Left renal cortex interstitium (tissue), 4 donors: ENCODE data around the gene VKORC1L1. TPM values are rescaled to one million over a fixed set of nuclear protein-coding genes. Genes with fewer than 3 reads are reported as not detected.
"Not testable (repeated sequence)": the region's sequence is repeated elsewhere in the genome, so short reads cannot be mapped to it uniquely, and the experiment has no call there.

Source experiments
- DNase-seq, 4 donors: peaks; one replicate each; pipeline ENCODE4 v3.0.0-alpha.2; 2013; ENCODE audit warnings: low read depth in 4 of 4, low spot score in 2 of 4, missing footprints in 1 of 4
- polyA plus RNA-seq, 4 donors: library from polyadenylated mRNA; unstranded; fragments of 120-200 nt; gene quantifications; one replicate each; pipeline ENCODE4 v1.2.1, GENCODE V29; 2013; ENCODE audit not compliant: insufficient read length in 4 of 4

Gene VKORC1L1
- polyA plus RNA-seq = 10 to 100 TPM; 28.1 to 33.5 (median 30.3) TPM

DNA sequence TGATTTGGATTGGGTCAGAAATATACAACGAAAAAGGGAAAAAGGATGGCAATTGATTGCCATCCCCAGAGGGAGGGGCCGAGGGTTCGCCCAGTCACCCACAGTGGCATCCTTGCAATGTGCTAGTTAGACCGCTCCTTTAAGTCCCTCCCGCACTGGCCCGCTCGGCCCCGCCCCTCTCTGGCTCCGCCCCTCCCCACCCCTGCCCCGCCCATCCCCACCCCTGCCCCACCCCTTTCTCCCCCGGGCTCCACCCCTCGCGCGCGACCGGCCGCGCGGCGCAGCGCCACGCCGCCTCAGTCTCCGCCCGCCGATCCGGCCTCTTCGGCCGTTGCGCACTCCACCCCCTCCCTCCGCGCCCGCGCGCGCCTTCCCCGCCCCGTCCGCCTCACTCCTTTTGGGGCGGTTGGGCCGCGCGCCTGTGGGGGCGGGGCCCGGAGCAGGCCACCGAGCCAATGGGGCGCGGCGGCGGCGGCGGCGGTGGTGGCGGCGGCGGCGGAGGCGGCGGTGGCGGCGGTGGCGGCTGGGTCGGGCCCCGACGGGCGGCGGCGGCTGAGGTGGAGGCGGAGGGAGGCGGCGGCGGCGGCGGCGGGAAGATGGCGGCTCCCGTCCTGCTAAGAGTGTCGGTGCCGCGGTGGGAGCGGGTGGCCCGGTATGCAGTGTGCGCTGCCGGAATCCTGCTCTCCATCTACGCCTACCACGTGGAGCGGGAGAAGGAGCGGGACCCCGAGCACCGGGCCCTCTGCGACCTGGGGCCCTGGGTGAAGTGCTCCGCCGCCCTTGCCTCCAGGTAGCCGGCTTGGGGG is at the start of gene VKORC1L1:
Gene VKORC1L1, plus strand, starts transcription at position 299 of the 806 bp plus-strand sequence. Its CDS starts 298 bp downstream, at position 597.
- DNase-seq = peak in 3 of 4 donors; percentile 72 to 82 (median 78)

DNA sequence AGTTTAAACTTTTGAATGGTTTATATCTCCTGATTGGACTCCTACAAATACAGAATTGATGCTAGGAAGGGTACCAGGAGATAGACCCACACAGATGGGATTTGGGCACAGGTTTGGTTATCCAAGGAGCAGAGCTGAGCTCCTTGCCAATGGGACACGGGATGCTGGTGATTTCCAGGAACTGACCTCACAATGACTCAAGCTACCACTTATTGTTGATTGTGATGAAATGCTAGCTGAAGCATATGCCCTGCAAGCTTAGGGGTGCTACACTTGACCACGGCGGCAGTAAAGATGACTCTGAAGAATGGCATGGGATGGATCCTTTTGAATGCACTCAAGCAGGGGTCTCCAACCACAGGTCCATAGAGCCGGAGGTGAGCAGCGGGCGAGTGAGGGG is 45.5 kb upstream of the VKORC1L1 start:
- no peak for DNase-seq

DNA sequence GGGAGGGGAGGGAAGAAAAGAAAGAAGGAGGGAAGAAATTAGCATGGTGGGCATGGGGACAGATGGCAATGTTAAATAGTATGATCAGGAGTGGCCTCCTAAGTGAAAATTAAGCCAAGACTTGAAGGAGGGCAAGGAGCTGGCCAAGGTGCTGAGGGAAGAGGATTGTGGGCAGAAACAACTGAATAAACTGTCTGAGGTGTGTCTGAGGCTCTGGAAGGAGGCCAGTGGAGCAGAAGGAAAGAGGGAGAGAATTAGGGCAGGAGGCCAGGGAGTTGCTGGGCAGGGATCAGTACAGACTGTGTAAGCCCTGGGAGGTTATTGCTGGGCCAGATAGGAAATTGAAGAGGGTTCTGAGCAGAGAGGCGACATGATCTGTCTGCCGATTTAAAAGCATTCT is 40.6 kb upstream of the VKORC1L1 start:
- DNase-seq = peak in 1 of 4 donors; percentile 7

DNA sequence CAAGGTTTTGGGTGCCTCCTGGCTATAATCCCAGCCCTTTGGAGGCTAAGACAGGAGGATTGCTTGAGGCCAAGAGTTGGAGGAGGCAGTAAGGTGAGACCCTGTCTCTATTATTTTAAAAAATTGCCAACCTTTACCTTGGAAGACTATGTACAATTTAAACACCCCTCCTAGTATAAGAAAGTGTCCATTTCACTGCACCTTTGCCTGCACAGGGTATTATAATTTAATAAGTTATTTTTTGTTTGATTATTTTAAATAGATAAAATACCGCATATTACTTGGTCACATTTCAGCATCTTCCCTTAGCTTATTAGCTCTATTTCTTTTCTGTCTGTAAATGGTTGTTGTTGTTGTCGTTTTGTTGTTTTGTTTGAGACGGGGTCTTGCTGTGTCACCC is 36.2 kb upstream of the VKORC1L1 start:
- DNase-seq = not testable (repeated sequence)

DNA sequence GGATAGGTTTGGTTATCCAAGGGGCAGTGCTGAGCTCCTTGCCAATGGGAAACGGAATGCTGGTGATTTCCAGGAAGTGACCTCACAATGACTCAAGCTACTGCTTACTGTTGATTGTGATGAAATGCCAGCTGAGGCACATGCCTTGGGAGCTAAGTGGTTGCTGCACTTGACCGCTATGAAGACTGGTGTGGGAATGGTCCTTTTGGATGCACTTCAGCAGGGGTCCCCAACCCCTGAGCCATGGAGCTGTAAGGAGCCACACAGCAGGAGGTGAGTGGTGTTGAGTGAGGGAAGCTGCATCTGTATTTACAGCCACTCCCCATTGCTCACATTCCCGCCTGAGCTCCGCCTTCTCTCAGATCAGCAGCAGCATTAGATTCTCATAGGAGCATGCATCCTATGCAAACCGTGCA is 35.3 kb upstream of the VKORC1L1 start:
- not testable (repeated sequence) for DNase-seq

DNA sequence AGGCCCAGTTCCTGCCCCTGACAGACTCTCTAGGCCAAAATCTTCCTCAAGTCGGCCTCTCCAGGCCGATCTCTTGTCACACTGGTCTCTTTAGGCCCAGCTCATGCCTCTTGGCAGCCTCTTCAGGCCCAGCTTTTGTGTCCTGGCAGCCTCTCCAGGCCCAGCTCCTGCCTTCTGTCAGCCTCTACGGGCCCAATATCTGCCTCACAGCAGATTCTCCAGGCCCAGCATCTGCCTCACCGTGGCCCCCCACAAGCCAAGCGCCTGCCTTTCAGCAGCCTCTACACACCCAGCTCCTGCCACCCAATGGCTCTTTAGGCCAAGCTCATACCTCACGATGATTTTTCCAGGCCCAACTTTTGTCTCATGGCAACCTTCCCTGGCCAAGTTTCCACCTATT is 33.0 kb upstream of the VKORC1L1 start:
- no peak for DNase-seq

DNA sequence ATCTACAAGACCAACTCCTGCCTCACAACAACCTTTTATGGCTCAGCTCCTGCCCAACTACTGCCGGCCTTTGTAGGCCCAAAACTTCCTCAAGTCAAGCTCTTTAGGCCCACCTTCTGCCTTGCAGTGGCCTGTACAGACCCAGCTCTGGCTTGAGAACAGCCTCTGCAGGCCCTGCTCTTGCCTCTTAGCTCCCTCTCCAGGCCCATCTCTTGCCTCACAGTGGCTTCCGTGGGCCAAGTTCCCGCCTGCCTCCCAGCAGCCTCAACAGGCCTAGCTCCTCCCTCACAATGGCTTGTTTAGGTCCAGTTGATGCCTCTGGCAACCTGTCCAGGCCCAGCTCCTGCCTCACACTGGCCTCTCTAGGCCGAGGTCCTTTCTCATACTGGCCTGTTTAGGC is 32.4 kb upstream of the VKORC1L1 start:
- DNase-seq = no peak

DNA sequence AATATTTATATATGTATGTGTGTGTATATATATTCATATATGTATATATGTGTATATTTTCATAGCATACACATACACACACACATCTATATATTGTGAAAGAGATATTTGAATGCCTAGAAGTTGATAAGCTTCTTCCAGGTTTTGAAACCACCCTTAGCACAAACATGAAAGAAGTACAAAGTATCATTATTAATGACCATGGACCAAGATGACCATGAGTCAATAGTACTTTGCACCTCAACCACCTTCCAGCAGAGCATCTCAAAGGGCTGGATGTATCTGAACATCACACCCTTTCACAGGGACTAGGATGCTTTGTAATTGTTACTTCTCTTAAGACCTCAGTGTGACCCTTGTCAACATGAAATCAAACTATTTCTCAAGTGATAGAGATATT is 29.3 kb upstream of the VKORC1L1 start:
- DNase-seq = not testable (repeated sequence)

DNA sequence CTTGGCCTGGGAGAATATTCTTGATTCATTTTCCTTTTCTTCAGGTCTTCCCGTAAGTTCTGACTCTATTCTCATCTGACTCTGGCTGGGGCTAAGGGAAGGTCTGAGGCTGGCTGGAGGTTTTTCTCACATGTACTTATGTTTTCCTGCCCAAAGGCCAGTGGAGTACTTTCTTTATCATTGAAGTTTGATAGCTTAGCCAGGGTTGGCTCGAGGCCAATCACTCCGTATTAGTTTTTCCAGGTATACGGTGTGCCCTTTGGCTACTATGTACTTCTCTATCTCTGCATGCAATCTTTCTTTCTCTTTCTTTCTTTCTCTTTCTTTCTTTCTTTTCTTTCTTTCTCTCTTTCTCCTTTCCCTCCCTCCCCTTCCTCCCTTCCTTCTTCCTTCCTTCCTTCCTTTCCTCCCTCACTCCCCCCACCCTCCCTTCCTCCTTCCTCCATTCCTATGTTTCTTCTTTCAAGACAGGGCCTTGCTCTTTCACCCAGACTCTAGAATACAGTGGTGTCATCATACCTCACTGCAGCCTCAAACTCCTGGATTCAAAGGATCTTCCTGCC is 26.8 kb upstream of the VKORC1L1 start:
- no peak for DNase-seq

DNA sequence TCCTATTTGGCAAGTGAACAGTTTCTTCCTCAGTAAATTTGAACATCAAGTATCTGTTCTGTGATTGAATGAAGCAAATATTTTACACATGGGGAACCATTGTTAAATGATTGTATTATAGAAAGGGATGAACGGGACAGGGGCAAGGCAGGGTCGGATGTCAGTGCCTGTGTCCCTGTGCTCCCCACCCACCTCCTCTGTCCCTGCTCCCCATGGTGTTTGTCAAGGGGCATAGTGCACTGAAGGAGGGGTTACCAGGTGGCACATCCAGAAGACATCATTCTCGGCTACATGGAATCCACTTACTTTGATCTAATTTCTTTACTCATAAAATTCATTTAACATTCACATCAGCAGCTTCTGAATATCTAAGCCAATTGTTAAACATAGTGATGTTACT is 19.4 kb upstream of the VKORC1L1 start:
- DNase-seq = not testable (repeated sequence)

DNA sequence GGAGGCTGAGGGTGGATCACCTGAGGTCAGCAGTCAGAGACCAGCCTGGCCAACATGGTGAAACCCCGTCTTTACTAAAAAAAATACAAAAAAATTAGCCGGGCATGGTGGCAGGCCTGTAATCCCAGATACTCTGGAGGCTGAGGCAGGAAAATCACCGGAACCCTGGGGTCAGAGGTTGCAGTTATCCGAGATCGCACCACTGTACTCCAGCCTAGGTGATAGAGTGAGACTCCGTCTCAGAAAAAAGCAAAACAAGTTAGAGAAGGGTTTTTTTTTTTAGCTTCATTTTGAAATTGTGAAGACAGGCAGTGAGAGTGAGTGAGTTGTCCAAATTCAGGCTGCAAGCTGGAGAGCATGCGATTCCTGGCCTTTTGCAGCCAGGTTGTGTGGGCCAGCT is 19.0 kb upstream of the VKORC1L1 start:
- DNase-seq = not testable (repeated sequence)

DNA sequence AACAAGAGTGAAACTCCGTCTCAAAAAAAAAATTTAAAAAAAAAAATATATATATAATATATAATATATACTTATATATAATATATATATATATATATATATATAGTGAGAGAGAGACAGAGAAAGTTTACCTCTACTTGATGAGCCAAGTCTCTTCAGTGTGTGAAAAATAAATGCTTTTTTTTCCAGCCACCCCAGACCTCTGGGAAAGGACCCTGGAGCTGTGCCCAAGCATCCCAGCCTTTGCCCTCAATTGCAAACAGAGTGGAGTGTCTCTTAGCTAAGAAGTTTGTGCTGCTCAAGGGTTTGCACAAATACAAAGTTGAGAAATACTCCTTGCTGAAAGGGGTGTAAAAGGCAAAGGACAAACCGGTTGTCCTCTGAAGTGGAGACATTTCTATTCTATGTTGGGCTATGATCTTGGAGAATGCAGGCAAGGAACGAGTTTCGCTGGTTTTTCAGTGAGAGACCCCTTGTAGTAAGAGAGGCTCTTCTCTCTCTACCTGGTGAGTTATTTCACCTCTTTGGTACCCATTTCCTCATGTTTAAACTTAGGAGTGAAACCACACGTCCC is 15.5 kb upstream of the VKORC1L1 start:
- DNase-seq = not testable (repeated sequence)

DNA sequence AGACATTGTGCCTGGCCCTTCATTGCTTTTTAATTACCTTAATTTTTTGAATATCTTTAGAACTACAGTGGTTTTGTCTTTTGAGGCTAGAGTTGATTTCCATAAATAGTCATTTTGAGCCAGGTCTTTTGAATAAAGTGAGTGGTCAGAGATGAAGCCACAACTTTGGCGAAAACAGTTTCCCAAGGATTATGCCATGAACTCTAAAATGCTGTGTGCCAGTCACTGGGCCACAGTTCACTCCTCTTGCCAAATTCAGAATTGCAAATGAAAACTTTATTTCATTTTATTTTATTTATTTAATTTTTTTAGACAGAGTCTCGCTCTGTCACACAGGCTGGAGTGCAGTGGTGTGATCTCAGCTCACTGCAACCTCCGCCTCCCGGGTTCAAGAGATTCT is 14.2 kb upstream of the VKORC1L1 start:
- not testable (repeated sequence) for DNase-seq

DNA sequence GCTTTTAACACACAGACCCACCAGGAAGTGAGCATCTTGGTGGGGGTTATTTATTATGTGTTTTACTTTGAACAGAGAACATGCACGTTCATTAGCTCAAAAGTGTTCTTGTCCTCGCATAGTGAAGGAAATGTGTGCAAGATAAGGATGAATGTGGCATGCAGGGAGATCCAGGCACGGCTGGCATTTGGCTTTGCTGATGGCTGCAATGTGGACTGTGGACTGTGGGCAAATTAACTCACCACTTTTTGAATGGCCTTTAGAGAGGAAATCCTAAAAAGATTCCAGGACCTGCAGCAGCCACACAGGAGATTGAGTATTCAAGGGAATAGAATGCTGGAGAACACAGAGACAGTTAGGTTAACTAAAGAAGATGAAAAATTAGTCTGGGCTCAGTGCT is 6.6 kb upstream of the VKORC1L1 start:
- DNase-seq = not testable (repeated sequence)

DNA sequence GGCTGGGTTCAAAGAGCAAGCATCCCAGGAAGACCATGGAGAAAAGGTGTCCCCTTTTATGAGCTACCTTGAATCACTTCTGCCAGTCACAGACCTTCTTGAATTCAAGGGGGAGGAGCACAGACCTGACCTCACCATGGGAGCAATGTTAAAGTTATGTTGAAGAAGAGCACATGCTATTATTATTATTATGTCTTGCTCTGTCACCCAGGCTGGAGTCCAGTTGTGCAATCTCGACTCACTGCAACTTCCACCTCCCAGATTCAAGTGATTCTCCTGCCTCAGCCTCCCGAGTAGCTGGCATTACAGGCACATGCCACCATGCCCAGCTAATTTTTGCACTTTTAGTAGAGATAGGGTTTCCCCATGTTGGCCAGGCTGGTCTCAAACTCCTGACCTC is 5.2 kb upstream of the VKORC1L1 start:
- DNase-seq = not testable (repeated sequence)

DNA sequence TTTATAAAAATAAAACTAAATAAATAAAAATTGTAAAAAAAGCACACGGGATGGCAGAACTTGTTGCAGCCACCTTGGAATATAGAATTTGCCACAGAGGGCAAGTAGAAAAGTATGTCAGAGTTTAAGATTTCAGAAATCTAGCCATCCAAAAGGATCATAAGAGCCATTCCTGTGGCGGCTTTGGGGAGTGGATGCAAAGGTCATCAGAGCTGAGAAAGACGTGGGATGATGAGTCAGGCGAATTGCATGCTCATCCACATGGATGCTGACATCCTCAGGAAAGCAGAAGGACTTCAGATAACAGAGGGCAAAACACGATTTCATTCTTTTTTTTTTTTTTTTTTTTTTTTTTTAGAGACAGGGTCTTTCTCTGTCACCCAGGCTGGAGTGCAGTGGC is 3.6 kb upstream of the VKORC1L1 start:
- DNase-seq = not testable (repeated sequence)

DNA sequence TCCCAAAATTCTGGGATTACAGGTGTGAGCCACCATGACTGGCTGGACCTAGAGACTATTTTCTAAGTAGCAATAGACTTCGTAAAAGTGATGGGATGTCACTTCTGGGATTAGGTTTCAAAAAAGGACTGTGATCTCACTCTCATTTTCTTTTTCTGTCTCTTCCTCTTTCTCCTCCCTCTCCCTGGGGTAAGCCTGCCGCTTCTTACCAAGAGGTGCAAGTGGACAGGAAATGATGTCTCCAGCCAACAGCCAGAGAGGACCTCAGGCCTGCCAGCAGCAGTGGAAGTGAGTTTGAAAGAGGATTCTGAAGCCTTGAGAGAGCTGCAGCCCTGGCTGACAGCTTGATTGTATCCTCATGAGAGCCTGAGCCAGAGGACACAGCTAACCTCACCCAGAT is 1.4 kb upstream of the VKORC1L1 start:
- not testable (repeated sequence) for DNase-seq

DNA sequence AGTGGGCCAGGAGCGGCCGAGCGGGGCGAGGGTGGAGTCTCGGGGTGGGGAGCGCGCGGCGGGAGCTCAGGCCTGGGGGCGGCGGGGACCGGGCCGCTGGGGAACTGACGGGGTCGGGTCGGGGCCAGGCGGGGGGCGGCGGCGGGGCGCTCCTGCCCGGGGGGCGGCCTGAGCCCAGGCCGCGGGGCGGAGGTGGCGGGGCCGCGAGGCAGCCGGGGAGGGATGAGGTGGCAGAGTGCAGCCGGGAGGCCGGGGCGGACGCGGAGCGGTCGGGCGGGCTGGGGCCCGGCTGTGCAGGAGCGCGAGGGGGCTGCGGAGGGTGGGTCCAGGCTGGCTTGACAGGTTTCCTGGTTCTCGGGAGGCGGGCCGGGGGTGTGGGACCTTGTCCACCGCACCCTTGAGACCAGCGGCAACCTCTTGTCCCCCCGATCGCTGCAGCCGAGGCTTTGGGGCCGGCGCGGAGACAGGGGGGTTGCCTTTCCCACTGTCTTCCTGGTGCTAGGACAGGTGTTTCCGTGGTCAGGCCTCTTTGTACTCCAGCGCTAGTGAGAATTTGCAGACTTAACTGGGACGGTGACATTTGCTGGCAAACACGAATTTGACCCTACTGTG is 814 bp downstream of the VKORC1L1 start:
- not testable (repeated sequence) for DNase-seq

DNA sequence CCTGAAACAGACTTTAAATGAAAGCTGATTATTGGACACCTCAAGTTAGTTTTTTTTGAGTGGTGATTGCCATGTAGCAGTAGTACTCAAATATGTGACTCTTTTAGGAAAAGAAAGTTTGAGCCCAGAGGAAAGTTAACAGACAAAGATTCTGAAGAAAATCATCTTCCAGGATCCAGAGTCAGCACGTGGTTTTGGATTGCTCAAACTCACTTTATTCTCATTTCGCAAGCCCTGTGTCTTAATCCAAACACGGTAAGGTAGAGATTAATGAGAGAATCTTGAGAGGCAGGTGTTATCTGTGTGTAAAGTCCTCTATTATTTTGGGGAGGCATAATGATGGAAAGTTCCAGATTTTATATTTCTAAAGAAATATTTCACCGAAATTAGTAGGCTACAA is 2.8 kb downstream of the VKORC1L1 start:
- DNase-seq = not testable (repeated sequence)

DNA sequence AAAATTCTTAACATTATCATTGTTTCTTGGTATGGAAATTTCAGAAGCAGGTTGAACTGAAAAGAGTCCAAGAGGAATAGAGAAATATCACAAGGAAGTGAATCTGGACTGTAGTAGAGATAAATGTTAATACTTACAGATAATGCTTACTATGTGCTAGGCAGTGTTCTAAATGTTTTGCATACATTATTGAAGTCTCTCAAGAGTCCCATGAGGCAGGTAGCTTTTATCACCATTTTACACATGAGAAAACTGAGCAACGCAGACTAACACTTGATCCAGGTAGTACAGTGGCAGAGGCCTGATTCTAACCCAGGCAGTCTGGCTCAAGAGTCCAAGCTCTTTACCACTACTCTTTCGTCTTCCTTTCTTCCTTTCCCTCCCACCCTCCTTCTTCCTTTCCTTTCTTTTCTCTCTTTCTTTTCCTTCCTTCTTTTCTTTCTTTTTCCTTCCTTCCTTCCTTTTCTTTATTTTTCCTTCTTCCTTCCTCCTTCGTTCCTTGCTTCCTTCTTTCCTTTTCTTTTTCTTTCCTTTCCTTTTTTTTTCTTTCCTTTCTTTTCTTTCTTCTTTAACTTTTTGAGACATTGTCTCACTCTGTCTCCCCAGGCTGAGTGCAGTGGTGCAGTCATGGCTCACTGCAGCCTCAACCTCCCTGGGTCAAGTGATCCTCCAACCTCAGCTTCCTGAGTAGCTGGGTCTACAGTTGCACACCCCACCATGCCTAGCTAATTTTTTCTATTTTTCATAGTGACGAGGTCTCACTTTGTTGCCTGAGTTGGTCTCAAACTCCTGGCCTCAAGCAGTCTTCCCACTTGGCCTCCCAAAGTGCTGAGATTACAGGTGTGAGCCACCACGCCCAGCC is 6.6 kb downstream of the VKORC1L1 start:
- DNase-seq = not testable (repeated sequence)
